ENCODE results near the gene OR8H2. TPM values are rescaled to one million over a fixed set of nuclear protein-coding genes. Genes with fewer than 3 reads are reported as not detected.
"Not testable (repeated sequence)": the region's sequence is repeated elsewhere in the genome, so short reads cannot be mapped to it uniquely, and the experiment has no call there.

The OR8H2 gene, protein sequence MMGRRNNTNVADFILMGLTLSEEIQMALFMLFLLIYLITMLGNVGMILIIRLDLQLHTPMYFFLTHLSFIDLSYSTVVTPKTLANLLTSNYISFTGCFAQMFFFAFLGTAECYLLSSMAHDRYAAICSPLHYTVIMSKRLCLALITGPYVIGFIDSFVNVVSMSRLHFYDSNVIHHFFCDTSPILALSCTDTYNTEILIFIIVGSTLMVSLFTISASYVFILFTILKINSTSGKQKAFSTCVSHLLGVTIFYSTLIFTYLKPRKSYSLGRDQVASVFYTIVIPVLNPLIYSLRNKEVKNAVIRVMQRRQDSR
- under 1 TPM in 1 of 3 donors, not detected in 2; 0.05 TPM for polyA plus RNA-seq (ENCODE audit: insufficient read length in 3 of 3)
- long read RNA-seq, donor 1: 0 reads
- long read RNA-seq, donor 2: 0 reads
- long read RNA-seq, donor 3: 0 reads
- long read RNA-seq, donor 4: 0 reads
- long read RNA-seq, donor 5: 0 reads
- long read RNA-seq, donor 6: 0 reads
- long read RNA-seq, donor 7: 0 reads
- long read RNA-seq, donor 8: 0 reads
- long read RNA-seq, donor 9: 0 reads
- long read RNA-seq, donor 10: 0 reads
- long read RNA-seq, donor 11, partial matches to known transcripts: 0 of 1 reads
- long read RNA-seq, donor 11, other reads (novel, unspliced or antisense): 0 of 1 reads
- long read RNA-seq, donor 12: 0 reads
- long read RNA-seq, donor 13: 0 reads
- long read RNA-seq, donor 14: 0 reads
- long read RNA-seq, donor 15: 0 reads
- long read RNA-seq, donor 16: 0 reads

DNA sequence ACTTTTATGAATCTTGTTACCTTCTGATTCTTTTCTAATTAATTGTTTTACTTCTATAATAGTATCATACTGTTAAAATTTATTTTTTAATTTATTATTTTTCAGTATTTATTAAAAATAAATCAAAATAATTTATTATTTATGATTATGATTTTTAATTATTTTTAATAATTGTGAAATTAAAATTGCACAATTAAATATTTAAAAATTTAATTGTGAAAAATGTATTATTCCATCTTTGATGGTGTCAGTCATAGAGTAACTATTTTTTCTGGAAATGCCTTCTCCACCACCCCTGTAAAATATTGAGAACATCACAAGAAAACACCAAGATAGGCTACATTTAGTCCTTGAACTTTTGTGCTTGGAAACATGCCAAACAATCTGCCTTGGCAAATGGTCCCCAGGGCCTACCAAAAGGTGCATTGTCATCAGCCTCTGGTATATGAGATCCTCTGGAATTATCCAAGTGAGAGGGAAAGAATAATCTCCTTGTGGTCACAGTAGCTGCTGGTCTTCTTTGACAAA lies at the start of gene OR8H2:
OR8H2 (plus strand) TSS at position 478 of the 528 bp plus-strand sequence. CDS start 1,356 bp downstream, outside the sequence.
- no peak for DNase-seq

GRCh38 chr11:56056366-56056765 lies 47.1 kb upstream of the OR8H2 start:
- not testable (repeated sequence) for DNase-seq

- not testable (repeated sequence) for DNase-seq
Observed at GRCh38 chr11:56057661-56058237, 45.7 kb upstream of the OR8H2 start.

DNA sequence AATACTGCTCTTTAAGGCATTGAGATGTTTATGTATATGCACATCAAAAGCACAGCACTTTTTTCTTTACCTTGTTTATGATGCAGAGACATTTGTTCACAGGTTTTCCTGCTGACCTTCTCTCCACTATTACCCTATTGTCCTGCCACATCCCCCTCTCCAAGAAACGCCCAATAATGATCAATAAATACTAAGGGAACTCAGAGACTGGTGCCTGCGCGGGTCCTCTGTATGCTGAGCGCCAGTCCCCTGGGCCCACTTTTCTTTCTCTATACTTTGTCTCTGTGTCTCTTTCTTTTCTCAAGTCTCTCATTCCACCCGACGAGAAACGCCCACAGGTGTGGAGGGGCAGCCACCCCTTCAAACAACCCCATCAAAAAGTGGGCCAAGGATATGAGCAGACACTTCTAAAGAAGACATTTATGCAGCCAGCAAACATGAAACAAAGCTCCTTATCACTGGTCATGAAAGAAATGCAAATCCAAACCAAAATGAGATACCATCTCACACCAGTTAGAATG lies 45.2 kb upstream of the OR8H2 start:
- DNase-seq: not testable (repeated sequence)

GRCh38 chr11:56066980-56067379 lies 36.5 kb upstream of the OR8H2 start:
- DNase-seq: no peak

DNA sequence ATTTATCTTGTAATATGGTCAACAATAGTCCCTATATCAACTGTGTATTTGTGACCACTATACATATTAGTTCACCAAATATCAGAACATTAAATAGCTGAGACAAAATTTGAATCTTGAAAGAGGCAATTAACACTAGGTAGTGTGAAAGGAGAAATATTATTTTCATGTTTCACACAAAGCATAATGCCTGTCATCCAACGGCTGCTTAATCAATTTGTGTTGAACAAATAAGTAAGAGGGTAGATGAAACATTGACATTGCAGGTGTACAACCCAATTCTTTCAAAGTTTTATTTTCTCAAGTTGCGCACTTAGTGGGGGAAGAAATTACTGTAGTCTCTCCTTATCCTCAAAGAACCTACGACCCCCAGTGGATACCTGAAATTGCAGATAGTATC lies 13.8 kb upstream of the OR8H2 start:
- DNase-seq: no peak

DNA sequence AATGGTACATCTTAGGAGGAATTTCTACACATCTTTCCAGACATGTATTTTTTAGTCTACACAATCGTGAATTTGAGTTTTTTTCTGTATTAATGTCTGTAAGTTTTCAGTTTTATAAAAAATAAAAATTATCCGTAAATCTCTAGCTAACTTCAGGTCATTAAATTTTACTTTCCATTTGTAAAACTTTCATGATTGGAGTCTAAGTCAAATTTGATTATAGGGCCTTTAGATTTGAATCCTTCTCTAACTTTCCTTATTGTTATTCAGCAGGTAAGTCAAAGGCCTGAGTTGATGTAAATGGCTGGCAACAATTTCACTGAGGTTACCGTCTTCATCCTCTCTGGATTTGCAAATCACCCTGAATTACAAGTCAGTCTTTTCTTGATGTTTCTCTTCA lies 10.5 kb upstream of the OR8H2 start, which contains the start of gene OR8I2:
OR8I2 (plus strand) TSS at position 301 of the 400 bp plus-strand sequence; CDS start at position 301, 0 bp downstream.
- no peak for DNase-seq

GRCh38 chr11:56122073-56122472 lies 18.6 kb downstream of the OR8H2 start, which contains the start of gene OR8H3:
Gene OR8H3 (plus strand): TSS chr11:56122373. CDS start chr11:56122373, 0 bp downstream.
- no peak for DNase-seq

DNA sequence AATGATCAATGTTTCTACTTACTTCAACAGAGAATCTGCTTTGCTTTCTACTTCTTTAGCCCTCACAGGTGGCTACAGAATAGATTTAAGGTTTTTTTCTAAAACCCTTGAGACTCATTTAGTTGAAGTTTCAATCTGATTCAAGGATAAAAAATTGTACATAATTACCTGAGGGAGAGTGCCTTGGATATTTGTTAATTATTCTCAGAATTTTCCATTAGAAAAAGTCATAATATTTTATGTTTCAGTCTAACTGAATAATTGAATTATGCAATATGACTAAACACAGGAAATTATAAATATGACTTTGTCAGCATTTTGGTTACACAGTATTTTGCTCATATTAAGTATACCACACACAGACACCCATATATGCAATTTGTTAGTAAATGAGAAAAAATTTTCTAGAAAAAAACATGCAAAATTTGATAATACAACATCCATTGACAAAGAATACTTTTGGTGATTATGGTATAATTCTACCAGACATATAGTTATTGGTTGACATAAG lies 36.7 kb downstream of the OR8H2 start, which contains the start of gene OR8J3:
OR8J3 (minus strand) TSS at position 51 of the 511 bp plus-strand sequence. CDS start 2,483 bp downstream, outside the sequence.
- no peak for DNase-seq

- not testable (repeated sequence) for DNase-seq
Observed at GRCh38 chr11:56143681-56144080, 40.2 kb downstream of the OR8H2 start.

DNA sequence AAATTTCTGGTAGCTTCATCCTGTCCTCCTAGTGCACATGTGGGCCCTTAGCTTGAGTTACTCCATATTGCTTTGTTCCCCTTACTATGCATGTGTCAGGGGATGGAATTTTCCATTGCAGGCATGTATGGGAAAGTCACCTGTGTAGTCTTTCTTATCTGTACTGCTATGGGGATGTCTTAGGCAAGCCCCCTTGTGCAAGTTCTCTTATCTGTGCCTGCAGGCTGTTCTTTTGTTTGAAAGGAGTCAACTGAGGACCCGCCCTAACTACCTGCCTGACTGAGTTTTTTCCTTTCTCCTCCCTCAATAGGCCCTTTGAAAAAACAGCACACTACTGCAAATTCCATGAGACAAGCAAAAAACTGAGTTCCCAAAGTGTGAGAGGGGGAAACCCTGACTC lies 47.9 kb downstream of the OR8H2 start:
- DNase-seq: no peak

DNA sequence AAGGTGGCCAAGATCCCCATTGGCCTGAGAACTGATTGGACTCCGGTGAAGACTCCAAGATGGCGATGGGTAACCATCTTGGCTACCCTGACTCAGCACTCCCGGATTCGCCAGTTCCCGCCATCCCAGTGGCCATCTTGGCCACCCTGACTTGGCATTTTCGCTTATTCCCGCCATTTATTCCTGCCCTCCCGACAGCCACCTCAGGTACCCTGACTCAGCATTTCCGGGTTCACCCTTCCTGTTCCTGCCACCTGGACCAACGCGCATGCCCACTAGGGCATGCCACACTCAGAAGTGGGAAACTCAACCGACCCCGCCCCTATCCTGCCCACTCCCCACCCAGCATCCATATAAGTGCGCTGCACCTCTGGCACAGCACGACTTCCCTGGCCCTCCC lies 48.8 kb downstream of the OR8H2 start:
- DNase-seq: no peak

Other genes starting within 250 kb of the OR8H2 start
- not detected for gene TRIM51, start 220.4 kb upstream of the OR8H2 start, polyA plus RNA-seq (ENCODE audit: insufficient read length in 3 of 3)
- gene OR5W2, start 189.1 kb upstream of the OR8H2 start, polyA plus RNA-seq (ENCODE audit: insufficient read length in 3 of 3): not detected
- not detected for gene OR5I1, start 167.3 kb upstream of the OR8H2 start, polyA plus RNA-seq (ENCODE audit: insufficient read length in 3 of 3)
- gene OR10AG1, start 133.7 kb upstream of the OR8H2 start, polyA plus RNA-seq (ENCODE audit: insufficient read length in 3 of 3): not detected
- not detected for gene OR5F1, start 109.1 kb upstream of the OR8H2 start, polyA plus RNA-seq (ENCODE audit: insufficient read length in 3 of 3)
- gene OR5AS1, start 76.0 kb upstream of the OR8H2 start, polyA plus RNA-seq (ENCODE audit: insufficient read length in 3 of 3): under 1 TPM in 2 of 3 donors, not detected in 1; 0.06 to 0.09 TPM
- not detected for gene OR8I2, start 10.4 kb upstream of the OR8H2 start, polyA plus RNA-seq (ENCODE audit: insufficient read length in 3 of 3)
- not detected for gene OR8H3, start 18.7 kb downstream of the OR8H2 start, polyA plus RNA-seq (ENCODE audit: insufficient read length in 3 of 3)
- not detected for gene OR8J3, start 36.5 kb downstream of the OR8H2 start, polyA plus RNA-seq (ENCODE audit: insufficient read length in 3 of 3)
- not detected for gene OR8K5, start 56.6 kb downstream of the OR8H2 start, polyA plus RNA-seq (ENCODE audit: insufficient read length in 3 of 3)
- not detected for gene OR5J2, start 72.9 kb downstream of the OR8H2 start, polyA plus RNA-seq (ENCODE audit: insufficient read length in 3 of 3)
- gene OR5T2, start 130.6 kb downstream of the OR8H2 start, polyA plus RNA-seq (ENCODE audit: insufficient read length in 3 of 3): not detected
- not detected for gene OR5T3, start 148.6 kb downstream of the OR8H2 start, polyA plus RNA-seq (ENCODE audit: insufficient read length in 3 of 3)
- not detected for gene OR5T1, start 170.5 kb downstream of the OR8H2 start, polyA plus RNA-seq (ENCODE audit: insufficient read length in 3 of 3)
- gene OR8H1, start 188.6 kb downstream of the OR8H2 start, polyA plus RNA-seq (ENCODE audit: insufficient read length in 3 of 3): not detected
- gene OR8K3, start 211.5 kb downstream of the OR8H2 start, polyA plus RNA-seq (ENCODE audit: insufficient read length in 3 of 3): not detected
- gene OR8K1, start 242.4 kb downstream of the OR8H2 start, polyA plus RNA-seq (ENCODE audit: insufficient read length in 3 of 3): not detected